ENCODE data around the gene RC3H2.
"Not testable (repeated sequence)": the region's sequence is repeated elsewhere in the genome, so short reads cannot be mapped to it uniquely, and the experiment has no call there.

Gene RC3H2

DNA sequence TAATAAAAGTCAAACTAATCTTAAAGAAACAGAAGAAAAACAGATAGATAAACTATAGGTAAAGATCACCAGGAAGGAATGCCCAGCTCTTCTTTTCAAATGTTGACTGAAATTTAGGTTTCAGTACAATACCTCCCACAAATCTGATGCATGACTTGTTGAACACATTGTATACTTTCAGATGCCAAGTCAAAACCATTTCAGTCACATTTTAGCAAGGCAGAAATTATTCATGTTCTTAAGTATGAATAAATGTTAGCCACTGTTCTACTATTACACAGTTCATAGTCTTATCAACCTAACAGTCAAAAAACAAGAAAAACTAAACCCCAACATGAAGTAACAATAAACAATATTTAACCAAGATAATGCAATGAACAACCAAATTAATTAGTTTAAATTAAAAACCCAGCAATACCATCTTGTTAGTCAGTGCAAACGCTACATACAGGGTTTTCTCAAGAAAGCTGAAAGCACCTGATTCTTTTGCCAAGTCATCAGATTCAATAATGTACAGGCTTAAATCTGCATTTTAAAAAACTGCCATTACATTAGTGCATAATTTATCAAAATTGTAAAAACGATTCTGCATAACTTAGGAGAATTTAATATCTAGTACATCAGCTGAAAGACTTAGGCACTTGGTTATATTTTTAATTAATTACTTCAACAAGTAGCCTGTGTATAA, 56.8 kb downstream of the RC3H2 start:
- H3K4me3 ChIP-seq (ENCODE audit: low read depth, low read length), result no peak overlapping the region

DNA sequence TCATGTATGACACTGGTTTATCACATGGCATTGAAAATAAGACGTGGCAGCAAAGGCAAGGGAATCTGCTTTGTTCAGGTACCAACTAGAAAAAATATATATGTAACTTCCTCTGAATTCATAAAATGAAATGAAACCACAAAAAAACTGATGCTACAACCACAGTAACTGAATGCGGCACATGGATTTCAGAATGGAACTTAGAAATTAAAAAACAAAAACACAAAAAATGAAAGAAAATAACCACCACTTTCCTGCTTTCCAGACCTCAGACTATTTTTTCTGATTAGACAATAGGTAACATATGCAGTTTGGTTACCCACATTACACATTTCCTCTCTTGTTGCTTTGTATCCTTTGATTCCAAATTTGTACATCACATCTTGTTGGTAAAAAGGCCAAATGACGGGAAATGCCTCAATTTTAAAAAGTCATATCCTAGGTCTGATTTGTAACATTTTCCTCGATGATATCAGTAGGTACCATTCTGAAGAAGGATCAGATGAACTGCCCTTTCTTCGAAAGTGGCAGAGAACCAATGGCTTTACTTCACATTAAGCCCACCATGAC, 58.7 kb downstream of the RC3H2 start:
- H3K4me3 ChIP-seq (ENCODE audit: low read depth, low read length), result no peak overlapping the region

DNA sequence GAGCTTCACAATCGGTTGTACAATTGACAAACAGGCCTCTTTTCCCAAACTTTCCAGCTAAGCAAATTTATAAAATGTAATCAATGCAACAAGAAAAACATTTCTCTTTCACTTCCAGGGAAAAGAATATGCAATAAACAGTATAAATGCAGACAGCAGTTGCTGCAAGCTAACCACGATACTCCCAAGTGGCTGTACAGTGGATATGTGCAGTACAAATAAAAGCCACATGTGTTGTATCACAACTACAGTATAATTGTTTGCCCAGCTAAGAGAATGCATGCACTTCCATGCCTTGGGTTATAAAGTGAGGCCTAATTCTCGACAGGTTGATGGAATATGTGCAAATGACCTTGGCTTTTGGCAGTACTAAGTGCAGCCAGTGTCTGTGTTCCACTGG, 60.0 kb downstream of the RC3H2 start:
- H3K4me3 ChIP-seq (ENCODE audit: low read depth, low read length), result no peak overlapping the region

DNA sequence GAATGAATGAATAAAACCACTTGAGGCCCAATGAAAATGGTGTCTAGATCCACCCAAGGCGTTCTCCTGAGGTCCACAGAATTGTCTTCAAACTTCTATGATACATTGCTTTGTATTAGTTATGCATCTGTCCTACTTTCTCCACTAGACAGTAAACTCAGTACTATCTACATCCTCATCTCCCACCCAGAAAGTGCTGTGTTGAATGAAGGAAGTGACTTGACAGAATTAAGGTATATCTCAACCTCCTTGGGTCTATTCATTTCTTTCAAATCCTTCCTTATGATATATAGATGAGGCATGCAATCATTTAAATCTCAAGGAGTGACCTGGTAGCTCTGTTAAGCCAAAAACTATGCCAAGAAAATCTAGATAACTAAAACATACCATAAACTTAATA, 61.0 kb downstream of the RC3H2 start:
- H3K4me3 ChIP-seq (ENCODE audit: low read depth, low read length), result no peak overlapping the region

GRCh38 chr9:122841501-122841900, 63.7 kb downstream of the RC3H2 start:
- no peak overlapping the region for H3K4me3 ChIP-seq (ENCODE audit: low read depth, low read length)

DNA sequence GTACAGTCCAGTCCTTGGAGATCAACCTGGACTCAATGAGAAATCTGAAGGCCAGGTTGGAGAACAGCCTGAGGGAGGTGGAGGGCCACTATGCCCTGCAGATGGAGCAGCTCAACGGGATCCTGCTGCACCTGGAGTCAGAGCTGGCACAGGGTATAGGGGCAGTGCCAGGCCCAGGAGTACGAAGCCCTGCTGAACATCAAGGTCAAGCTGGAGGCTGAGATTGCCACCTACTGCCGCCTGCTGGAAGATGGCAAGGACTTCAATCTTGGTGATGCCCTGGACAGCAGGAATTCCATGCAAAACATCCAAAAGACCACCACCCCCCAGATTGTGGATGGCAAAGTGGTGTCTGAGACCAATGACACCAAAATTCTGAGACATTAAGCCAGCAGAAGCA, 66.7 kb downstream of the RC3H2 start:
- not testable (repeated sequence) for H3K4me3 ChIP-seq (ENCODE audit: low read depth, low read length)

GRCh38 chr9:122837266-122837850, 67.8 kb downstream of the RC3H2 start:
- no peak overlapping the region for H3K4me3 ChIP-seq (ENCODE audit: low read depth, low read length)

- H3K4me3 ChIP-seq (ENCODE audit: low read depth, low read length), result no peak overlapping the region
Measured at GRCh38 chr9:122835313-122835731, 69.8 kb downstream of the RC3H2 start.

- H3K4me3 ChIP-seq (ENCODE audit: low read depth, low read length), result no peak overlapping the region
Measured at GRCh38 chr9:122832194-122832593, 73.0 kb downstream of the RC3H2 start.

GRCh38 chr9:122828965-122829284, 76.2 kb downstream of the RC3H2 start:
- not testable (repeated sequence) for H3K4me3 ChIP-seq (ENCODE audit: low read depth, low read length)

GRCh38 chr9:122827761-122828093, 77.4 kb downstream of the RC3H2 start:
- peak overlapping the region; percentile 85 for H3K4me3 ChIP-seq (ENCODE audit: low read depth, low read length)

DNA sequence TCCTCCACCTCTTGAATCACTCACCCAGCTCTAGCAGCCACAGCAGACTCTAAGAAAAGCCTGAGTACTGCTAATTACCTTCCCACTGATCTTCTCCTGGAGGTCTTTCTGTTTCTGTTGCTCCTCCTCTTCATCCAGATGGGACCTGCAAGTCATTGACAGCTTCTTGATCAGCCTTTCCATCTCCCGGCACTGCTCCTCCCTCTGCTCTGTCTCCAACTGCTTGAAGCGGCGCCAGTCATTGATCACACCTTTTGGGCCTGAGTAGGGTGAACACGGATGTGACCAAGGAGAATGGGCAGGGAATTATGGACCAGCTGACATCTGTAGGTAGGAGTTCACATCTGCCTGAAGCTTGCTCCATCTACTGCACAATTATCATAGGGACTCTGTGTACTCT, 82.2 kb downstream of the RC3H2 start:
- no peak overlapping the region for H3K4me3 ChIP-seq (ENCODE audit: low read depth, low read length)

GRCh38 chr9:122822056-122822455, 83.1 kb downstream of the RC3H2 start:
- H3K4me3 ChIP-seq (ENCODE audit: low read depth, low read length), result no peak overlapping the region

GRCh38 chr9:122821278-122821943, 83.7 kb downstream of the RC3H2 start:
- no peak overlapping the region for H3K4me3 ChIP-seq (ENCODE audit: low read depth, low read length)

DNA sequence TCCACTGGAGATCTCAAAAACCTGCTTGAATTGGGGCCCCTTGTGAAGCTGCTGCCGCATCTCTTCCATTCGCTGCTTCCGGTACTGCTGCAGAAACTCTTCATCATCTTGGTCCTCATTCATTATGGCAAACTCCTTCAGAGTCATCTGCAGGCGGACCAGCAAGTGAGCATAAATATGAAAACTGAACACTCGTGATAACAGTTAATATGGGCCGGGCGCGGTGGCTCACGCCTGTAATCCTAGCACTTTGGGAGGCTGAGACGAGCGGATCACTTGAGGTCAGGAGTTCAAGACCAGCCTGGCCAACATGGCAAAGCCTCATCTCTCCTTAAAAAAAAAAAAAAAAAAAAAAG, 84.7 kb downstream of the RC3H2 start:
- no peak overlapping the region for H3K4me3 ChIP-seq (ENCODE audit: low read depth, low read length)

DNA sequence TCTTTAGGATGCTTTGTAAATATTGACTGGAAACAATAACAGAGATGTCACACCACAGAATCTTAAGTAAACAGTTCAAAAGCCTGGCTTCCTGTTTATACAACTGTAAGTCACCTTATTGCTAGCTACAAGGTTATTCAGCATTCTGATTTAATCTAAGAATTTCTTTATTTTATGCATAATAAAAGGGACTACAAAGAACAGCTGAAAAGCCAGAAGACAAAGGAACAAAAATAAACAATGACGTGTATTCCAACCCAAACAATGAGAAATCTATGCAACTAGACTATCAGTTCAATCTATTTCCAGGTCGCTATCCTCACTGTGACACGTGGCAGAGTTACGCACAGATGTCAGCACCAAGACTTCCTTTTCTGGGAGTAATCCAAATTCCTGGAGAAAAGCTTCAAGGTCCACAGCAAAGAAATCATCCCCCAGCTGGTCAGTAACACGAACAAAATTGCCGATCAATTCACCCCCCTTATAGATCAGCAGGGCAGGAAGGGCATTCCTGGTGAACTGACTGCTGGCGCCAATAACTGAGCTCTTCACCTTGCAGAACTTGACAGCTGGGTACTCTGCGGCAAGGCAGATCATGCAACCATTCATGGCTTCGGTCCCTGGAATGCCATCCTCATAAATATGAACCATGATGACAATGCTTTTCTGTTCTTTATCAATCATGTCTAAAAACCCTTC, 85.2 kb downstream of the RC3H2 start:
- no peak overlapping the region for H3K4me3 ChIP-seq (ENCODE audit: low read depth, low read length)

- H3K4me3 ChIP-seq (ENCODE audit: low read depth, low read length), result no peak overlapping the region
Measured at GRCh38 chr9:122819326-122819725, 85.8 kb downstream of the RC3H2 start.

DNA sequence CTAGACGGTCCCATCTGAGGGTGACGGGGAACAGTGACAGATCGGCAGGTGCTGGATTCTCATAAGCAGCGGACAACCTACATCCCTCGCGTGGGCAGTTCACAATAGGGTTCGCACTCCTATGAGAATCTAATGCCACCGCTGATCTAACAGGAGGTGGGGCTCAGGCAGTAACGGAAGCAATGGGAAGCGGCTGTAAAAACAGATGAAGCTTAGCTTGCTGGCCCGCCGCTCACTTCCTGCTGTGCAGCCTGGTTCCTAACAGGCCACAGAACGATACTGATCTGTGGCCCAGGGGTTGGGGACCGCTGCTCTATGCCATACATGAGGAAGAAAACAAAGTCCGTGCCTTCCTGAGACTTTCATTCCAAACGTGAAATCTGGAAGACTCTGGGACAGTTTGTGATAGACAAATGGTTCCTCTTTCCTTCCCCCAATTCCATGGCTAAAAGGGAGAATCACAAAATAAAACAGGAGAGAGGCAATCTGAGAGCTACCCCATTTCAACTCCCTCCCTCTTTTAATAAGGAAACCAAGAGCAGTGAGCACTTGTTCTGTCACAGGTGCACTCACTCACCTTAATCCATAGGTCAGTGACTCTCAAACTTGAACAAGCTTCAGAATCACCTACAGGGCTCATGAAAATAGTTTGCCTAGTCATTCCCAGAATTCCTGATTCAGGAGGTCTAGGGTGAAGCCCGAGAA, 88.8 kb downstream of the RC3H2 start:
- H3K4me3 ChIP-seq (ENCODE audit: low read depth, low read length), result no peak overlapping the region

GRCh38 chr9:122815544-122815943, 89.6 kb downstream of the RC3H2 start:
- no peak overlapping the region for H3K4me3 ChIP-seq (ENCODE audit: low read depth, low read length)

DNA sequence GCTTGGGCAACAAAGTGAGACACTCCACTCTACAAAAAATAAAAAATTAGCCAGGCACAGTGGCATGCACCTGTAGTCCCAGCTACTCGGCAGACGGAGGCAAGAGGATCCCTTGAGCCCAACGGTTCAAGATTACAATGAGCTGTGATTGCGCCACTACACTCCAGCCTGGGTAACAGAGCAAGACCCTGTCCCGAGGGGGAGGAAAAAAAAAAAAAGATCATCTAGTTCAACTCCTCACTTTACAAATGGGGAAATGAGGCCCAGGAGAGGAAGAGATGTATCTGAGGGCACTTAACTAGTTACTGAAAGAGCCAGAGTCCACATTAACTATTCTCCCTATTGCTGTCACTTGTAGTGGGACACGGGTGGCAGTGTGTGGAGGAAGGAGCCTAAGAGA, 90.6 kb downstream of the RC3H2 start:
- no peak overlapping the region for H3K4me3 ChIP-seq (ENCODE audit: low read depth, low read length)

DNA sequence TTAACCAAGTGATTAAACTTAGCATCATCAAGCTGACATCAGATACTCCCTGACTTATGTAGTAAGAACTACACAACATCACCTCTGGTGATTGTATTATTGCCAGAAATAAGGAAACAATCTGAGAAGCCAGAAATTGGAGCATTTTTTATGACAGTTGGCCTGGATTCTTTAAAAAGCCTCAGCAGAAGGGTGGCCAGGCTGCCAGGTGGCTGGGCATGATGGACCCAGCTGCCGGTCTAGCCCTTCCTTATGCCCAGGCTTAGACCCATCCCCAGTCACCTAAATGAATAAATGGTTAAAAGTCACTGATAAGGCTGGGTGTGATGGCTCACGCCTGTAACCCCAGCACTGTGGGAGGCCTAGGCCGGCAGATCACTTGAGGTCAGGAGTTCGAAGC, 92.4 kb downstream of the RC3H2 start:
- no peak overlapping the region for H3K4me3 ChIP-seq (ENCODE audit: low read depth, low read length)

Data from iPS-11a (cell line).